SK-N-SH (cell line): ENCODE results near the gene LHPP.

Experiments used
- MAX ChIP-seq: IDR thresholded peaks from 2 replicates; pipeline ENCODE4 v1.4.0; 2012; ENCODE audit warnings: low read depth
- NRF1 ChIP-seq: IDR thresholded peaks from 2 replicates; pipeline ENCODE4 v1.6.1; 2012; ENCODE audit warnings: low read depth, mild to moderate bottlenecking, low read length
- RFX5 ChIP-seq: IDR thresholded peaks from 2 replicates; pipeline ENCODE4 v1.6.1; 2012; ENCODE audit warnings: mild to moderate bottlenecking, improper control_type of control experiment, low read length
- SMC3 ChIP-seq: IDR thresholded peaks from 2 replicates; pipeline ENCODE4 v1.6.1; 2012; ENCODE audit warnings: low read depth, low read length, improper control_type of control experiment
- TAF1 ChIP-seq: IDR thresholded peaks from 2 replicates; pipeline ENCODE4 v1.6.1; 2012; ENCODE audit warnings: low read depth, mild to moderate bottlenecking, low read length, moderate library complexity, borderline replicate concordance
- TF ChIP-seq, protein P1 (sequence below): fragments of 200-600 bp; sonication (generic); IDR thresholded peaks from 2 replicates; pipeline ENCODE4 v1.6.1; 2017; ENCODE audit warnings: antibody characterized with exemption, mild to moderate bottlenecking, moderate library complexity

- TF ChIP-seq, protein P1, sequence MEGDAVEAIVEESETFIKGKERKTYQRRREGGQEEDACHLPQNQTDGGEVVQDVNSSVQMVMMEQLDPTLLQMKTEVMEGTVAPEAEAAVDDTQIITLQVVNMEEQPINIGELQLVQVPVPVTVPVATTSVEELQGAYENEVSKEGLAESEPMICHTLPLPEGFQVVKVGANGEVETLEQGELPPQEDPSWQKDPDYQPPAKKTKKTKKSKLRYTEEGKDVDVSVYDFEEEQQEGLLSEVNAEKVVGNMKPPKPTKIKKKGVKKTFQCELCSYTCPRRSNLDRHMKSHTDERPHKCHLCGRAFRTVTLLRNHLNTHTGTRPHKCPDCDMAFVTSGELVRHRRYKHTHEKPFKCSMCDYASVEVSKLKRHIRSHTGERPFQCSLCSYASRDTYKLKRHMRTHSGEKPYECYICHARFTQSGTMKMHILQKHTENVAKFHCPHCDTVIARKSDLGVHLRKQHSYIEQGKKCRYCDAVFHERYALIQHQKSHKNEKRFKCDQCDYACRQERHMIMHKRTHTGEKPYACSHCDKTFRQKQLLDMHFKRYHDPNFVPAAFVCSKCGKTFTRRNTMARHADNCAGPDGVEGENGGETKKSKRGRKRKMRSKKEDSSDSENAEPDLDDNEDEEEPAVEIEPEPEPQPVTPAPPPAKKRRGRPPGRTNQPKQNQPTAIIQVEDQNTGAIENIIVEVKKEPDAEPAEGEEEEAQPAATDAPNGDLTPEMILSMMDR: 0 out of 2 replicates have a peak, but pooled peaks have one; percentile 25
- TF ChIP-seq NRF1 (peak; percentile 69), SMC3 (no peak), MAX (no peak), RFX5 (no peak), TAF1 (0 out of 2 replicates have a peak, but pooled peaks have one; percentile 29)
Measured at GRCh38 chr10:124461642-124462347, at the start of gene LHPP.
